Adrenal gland (tissue), 12 donors: ENCODE measurements around the gene SLC25A21. TPM values are rescaled to one million over a fixed set of nuclear protein-coding genes. Genes with fewer than 3 reads are reported as not detected.

Experiments used
- DNase-seq, 7 donors: peaks; one replicate each; pipeline ENCODE4 v3.0.0-alpha.2; 2019 to 2020
- H3K27ac ChIP-seq, 5 donors: fragments of 200-600 bp; sonication (generic) in 4 of 5; 1 replicate in 3 of 5; 2 replicates in 2 of 5; pipeline versions ENCODE4 v1.5.1 to v1.8.0; 2016 to 2020; ENCODE audit warnings: mild to moderate bottlenecking in 1 of 5
- H3K27me3 ChIP-seq: fragments of 200-600 bp; 2 replicates; pipeline ENCODE4 v1.8.0; 2021
- H3K36me3 ChIP-seq, 2 donors: fragments of 200-600 bp; replicated peaks in 1 of 2; 1 replicate in 1 of 2; 2 replicates in 1 of 2; pipeline versions ENCODE4 v1.5.1 to v1.8.0; 2018 to 2022
- H3K4me1 ChIP-seq, 2 donors: fragments of 200-600 bp; replicated peaks in 1 of 2; 1 replicate in 1 of 2; 2 replicates in 1 of 2; pipeline versions ENCODE4 v1.5.1 to v1.8.0; 2018 to 2021
- H3K4me3 ChIP-seq, 4 donors: fragments of 200-600 bp; sonication (generic) in 3 of 4; one replicate each; pipeline ENCODE4 v1.5.1; 2016 to 2018
- H3K9me3 ChIP-seq, 3 donors: fragments of 200-600 bp; sonication (generic) in 1 of 3; replicated peaks in 1 of 3; 1 replicate in 2 of 3; 2 replicates in 1 of 3; pipeline versions ENCODE4 v1.5.1 to v1.8.0; 2016 to 2021
- POLR2A ChIP-seq, 2 donors: fragments of 450-650 bp; IDR thresholded peaks; one replicate each; pipeline ENCODE4 v1.6.1; 2017; ENCODE audit warnings: antibody characterized with exemption in 2 of 2, mild to moderate bottlenecking in 2 of 2, moderate library complexity in 1 of 2
- WGBS, 4 donors: extraction: QIAGEN DNeasy Blood & Tissue Kit in 2 of 4; methylation state at CpG; one replicate each; pipeline versions ENCODE4 v1.1.5 to v1.1.7; 2013 to 2017; 5-methylcytosine and 5-hydroxymethylcytosine counted together
- intact Hi-C, 2 donors: fragments of 100-400 bp; cut with DNase I; formaldehyde crosslinking; loops; one replicate each; pipeline versions ENCODE4 v1.14.1 to v1.15.0; 2022 to 2023
- polyA plus RNA-seq, 3 donors: library from polyadenylated mRNA; stranded (reverse); fragments of 200-250 nt in 2 of 3; fragments of 350-450 nt in 1 of 3; fragmentation: Illumina TruSeq in 1 of 3; extraction: RNeasy Lipid Tissue Mini Kit (QIAGEN cat#74804) in 1 of 3; gene quantifications; one replicate each; pipeline ENCODE4 v1.2.3, GENCODE V29; 2013 to 2014
- total RNA-seq, 9 donors: library from RNA; depleted of rRNA in 4 of 9; stranded (reverse); fragments of >200 nt in 4 of 9; fragments of 120-200 nt in 1 of 9; fragmentation: NEBNext Ultra II Directional in 1 of 9; extraction: Animal tissue kit (Norgen Biotek cat#: 25700) in 1 of 9; gene quantifications; one replicate each; pipeline versions ENCODE4 v1.1.0 to v1.2.4, GENCODE V29; 2013 to 2023
- TF ChIP-seq, protein P1 (sequence below), 6 experiments: fragments of 450-650 bp in 4 of 6; fragments of 200-600 bp in 2 of 6; sonication (generic) in 1 of 6; IDR thresholded peaks; 1 replicate in 5 of 6; 2 replicates in 1 of 6; pipeline versions ENCODE4 v1.5.1 to v1.8.0; 2016 to 2021; ENCODE audit warnings: antibody characterized with exemption in 6 of 6, mild to moderate bottlenecking in 2 of 6, moderate library complexity in 1 of 6
- donor health status: healthy with polysubstance abuse.
- donor health status: Bipolar disorder and iron deficiency.
- donor health status: DM: yes; HTN: yes; CAD: no.
- donor health status: DM: no; HTN: no; CAD: no.
- donor health status: DM: no; HTN: no; CAD: no.
- donor health status: DM: yes; HTN: yes; CAD: no.

Gene SLC25A21
- total and polyA plus RNA-seq, 12 donors = 0.14 to 3.8 (median 0.56) TPM

DNA sequence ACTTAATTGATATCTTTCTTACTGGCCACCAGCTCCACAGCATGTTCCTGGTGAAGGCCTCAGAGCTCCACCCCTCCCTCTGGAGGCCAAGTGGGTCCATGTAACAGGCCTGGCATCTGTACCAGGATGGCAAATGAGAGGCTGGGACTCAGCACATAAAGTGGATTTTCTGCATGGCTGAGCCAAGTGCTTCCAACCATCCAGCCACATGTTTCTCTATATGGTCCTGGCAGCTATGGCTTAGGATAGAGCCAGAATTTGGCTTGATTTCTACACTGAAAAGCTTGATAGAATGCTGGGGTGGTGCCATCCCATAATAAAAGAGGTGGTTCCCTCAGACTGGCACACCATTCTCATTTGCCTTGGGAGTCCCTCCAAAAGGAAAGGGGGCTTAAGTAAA lies 416.6 kb downstream of the SLC25A21 start:
- Histone ChIP-seq H3K27me3 (no peaks in the 10 kb centered on the region), H3K4me3 (no peak overlapping the region), H3K36me3 (no peaks in the 10 kb centered on the region), H3K9me3 (no peaks in the 10 kb centered on the region), H3K27ac (no peak overlapping the region), H3K4me1 (no peaks in the 10 kb centered on the region)
- no peak for TF ChIP-seq POLR2A (IDR thresholded peaks at IDR 0.05)
- TF ChIP-seq, protein P1, sequence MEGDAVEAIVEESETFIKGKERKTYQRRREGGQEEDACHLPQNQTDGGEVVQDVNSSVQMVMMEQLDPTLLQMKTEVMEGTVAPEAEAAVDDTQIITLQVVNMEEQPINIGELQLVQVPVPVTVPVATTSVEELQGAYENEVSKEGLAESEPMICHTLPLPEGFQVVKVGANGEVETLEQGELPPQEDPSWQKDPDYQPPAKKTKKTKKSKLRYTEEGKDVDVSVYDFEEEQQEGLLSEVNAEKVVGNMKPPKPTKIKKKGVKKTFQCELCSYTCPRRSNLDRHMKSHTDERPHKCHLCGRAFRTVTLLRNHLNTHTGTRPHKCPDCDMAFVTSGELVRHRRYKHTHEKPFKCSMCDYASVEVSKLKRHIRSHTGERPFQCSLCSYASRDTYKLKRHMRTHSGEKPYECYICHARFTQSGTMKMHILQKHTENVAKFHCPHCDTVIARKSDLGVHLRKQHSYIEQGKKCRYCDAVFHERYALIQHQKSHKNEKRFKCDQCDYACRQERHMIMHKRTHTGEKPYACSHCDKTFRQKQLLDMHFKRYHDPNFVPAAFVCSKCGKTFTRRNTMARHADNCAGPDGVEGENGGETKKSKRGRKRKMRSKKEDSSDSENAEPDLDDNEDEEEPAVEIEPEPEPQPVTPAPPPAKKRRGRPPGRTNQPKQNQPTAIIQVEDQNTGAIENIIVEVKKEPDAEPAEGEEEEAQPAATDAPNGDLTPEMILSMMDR (IDR thresholded peaks at IDR 0.05) = no peak
- DNase-seq = no peak
- intact Hi-C loops = no loop called here

- H3K4me3 ChIP-seq = no peak overlapping the region
- WGBS, 4 donors = 91 to 98% (median 94%) methylated on average over 3 of the region's 3 CpGs
- H3K27ac ChIP-seq = no peak overlapping the region
- DNase-seq = no peak
- H3K9me3 ChIP-seq = no peaks in the 10 kb centered on the region
- intact Hi-C loops = no loop called here
- H3K27me3 ChIP-seq = no peaks in the 10 kb centered on the region
- TF ChIP-seq, protein P1 (IDR thresholded peaks at IDR 0.05) = no peak
- no peak for TF ChIP-seq POLR2A (IDR thresholded peaks at IDR 0.05)
- H3K36me3 ChIP-seq = no peaks in the 10 kb centered on the region
- H3K4me1 ChIP-seq = no peaks in the 10 kb centered on the region
Observed at GRCh38 chr14:36751920-36752319, 420.5 kb downstream of the SLC25A21 start.

DNA sequence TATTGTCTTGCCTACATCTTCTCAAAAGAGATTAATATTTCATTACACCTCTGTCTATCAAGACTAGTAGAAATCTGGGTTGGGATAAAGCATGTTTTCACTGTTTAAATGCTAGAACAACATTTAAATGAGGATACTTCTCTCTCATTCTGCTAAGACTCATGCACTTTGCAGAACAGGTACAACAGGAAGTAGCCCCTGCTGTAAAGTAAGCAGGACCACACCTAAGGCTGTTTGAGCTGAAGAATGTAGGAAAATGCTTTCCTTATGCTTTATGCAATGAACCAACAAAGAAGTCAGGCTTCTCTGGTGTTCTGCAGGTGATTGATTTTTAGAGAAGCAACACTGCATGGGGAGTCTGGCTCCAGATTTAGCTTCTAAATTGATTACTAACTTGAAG lies 421.3 kb downstream of the SLC25A21 start:
- TF ChIP-seq, protein P1 (IDR thresholded peaks at IDR 0.05) = no peak
- no peak for TF ChIP-seq POLR2A (IDR thresholded peaks at IDR 0.05)
- Histone ChIP-seq H3K27ac (no peak overlapping the region), H3K36me3 (no peaks in the 10 kb centered on the region), H3K4me1 (no peaks in the 10 kb centered on the region), H3K4me3 (no peak overlapping the region), H3K27me3 (no peaks in the 10 kb centered on the region), H3K9me3 (no peaks in the 10 kb centered on the region)
- intact Hi-C loops = no loop called here
- DNase-seq = no peak

DNA sequence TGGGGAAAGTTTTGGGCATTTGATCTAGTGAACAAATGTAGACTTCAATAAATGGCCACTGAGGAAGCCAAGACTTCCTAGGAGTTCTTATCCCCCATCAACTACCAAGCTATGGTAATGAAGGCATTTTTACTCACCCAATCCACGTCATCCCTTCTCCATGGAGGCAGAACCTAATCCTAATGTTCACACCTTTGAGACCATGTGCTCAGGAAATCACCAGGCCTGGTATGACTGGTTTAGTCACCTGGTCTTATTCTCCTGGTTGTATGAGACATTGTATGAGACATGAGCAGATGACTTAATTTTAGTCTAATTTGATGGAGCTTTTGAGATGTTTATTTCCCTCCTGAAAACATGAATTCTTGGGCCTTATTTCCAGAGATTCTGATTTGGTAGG lies 422.2 kb downstream of the SLC25A21 start:
- Histone ChIP-seq H3K9me3 (no peaks in the 10 kb centered on the region), H3K4me1 (no peaks in the 10 kb centered on the region), H3K4me3 (no peak overlapping the region), H3K36me3 (no peaks in the 10 kb centered on the region), H3K27me3 (no peaks in the 10 kb centered on the region), H3K27ac (no peak overlapping the region)
- TF ChIP-seq, protein P1 (IDR thresholded peaks at IDR 0.05) = no peak
- no peak for TF ChIP-seq POLR2A (IDR thresholded peaks at IDR 0.05)
- WGBS, 4 donors = 50 to 68% (median 62%) methylated on average over 1 of the region's 1 CpG
- intact Hi-C loops = no loop called here
- no peak for DNase-seq
